CD4-positive, alpha-beta T cell treated with Interleukin-6 at 100 ng/mL for 8 hours (primary cell): ENCODE measurements around the gene PRKCD.
"Not testable (repeated sequence)": the region's sequence is repeated elsewhere in the genome, so short reads cannot be mapped to it uniquely, and the experiment has no call there.

Source experiments
- DNase-seq: peaks from one replicate; pipeline ENCODE4 v3.0.0-alpha.2; 2020; ENCODE audit warnings: mixed read lengths, low spot score

Gene PRKCD

GRCh38 chr3:53139906-53140846, 20.8 kb upstream of the PRKCD start:
- no peak for DNase-seq

DNA sequence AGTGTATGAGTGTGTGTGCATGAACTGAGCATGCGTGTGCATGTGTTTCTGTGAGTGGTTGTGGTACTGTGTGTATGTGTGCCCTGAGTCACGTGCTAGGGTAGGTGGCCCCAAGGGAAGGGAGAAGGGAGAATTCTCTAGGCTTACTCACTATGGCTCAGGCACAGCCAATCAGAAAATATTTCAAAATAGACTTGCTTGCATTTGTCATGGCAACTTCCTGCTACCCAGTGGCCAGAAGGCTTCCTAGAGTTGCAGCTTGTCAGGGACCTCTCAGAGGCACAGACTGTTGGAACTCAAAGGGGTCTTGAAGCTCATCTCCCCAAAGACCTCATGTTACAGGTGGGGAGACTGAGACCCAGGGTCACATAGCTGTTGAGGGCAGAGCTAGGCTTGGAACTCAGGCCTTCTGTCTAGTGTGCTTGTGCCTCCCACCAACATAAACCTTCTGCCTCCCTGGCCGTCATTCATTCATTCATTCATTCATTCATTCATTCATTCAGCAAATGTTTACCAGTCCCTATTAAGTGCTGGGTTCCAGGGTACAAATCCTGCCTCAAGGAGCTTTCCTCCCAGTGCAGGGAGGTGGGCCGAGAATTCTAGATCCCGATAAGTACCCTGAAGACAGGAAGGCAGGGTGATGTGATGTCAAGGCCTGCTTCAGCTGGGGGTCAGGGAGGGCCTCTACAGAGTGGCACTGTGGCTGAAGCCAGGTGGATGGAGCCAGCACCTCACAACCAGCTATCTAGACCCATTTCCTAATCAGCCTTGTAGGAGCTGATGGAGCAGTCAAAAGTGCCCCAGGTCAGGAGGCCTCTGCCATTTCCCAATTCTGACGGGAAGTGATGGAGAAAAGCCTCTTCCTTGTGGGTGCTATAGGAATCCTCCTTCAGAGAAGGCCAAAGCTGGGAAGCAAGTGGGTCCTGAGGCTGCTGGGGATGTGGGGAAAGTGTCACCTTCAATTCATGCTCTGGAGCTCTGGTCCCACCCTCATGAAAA, 19.9 kb upstream of the PRKCD start:
- no peak for DNase-seq

- DNase-seq = no peak
Observed at GRCh38 chr3:53142986-53143385, 18.0 kb upstream of the PRKCD start.

DNA sequence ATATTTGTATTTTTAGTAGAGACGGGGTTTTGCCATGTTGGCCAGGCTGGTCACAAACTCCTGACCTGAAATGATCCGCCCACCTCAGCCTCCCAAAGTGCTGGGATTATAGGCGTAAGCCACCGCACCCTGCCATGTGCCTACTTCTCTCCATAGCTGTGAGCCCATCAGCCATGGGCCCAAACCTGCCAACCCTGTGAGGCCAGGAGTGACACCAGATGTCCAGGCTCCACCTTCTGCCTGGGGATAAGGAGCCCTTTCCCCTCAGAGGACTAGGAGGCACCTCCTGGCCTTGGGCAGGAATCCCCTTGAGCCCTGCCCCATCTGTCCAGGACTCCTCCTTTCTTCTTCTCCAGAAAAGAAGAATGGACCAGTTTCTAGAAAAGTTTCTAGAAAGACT, 16.6 kb upstream of the PRKCD start:
- no peak for DNase-seq

GRCh38 chr3:53144862-53145712, 15.9 kb upstream of the PRKCD start:
- no peak for DNase-seq

DNA sequence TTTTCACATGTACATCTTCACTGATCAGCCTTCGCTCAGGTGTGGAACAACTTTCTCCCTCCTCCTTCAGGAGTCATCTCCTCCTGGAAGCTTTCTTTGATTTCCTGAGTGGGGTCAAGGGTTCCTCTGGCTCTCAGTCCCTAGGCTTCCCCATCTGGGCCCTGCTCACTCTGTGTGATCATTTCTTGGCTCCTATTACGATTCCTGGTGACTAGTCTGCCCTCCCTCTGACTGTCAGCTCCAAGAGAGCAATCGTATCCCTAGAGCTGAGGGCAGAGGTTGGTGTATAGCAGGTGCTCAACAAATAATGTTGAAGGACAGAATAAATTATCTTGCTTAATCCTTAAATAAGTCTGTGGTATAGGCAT, 15.3 kb upstream of the PRKCD start:
- no peak for DNase-seq

- DNase-seq = no peak
Observed at GRCh38 chr3:53146319-53146891, 14.6 kb upstream of the PRKCD start.

DNA sequence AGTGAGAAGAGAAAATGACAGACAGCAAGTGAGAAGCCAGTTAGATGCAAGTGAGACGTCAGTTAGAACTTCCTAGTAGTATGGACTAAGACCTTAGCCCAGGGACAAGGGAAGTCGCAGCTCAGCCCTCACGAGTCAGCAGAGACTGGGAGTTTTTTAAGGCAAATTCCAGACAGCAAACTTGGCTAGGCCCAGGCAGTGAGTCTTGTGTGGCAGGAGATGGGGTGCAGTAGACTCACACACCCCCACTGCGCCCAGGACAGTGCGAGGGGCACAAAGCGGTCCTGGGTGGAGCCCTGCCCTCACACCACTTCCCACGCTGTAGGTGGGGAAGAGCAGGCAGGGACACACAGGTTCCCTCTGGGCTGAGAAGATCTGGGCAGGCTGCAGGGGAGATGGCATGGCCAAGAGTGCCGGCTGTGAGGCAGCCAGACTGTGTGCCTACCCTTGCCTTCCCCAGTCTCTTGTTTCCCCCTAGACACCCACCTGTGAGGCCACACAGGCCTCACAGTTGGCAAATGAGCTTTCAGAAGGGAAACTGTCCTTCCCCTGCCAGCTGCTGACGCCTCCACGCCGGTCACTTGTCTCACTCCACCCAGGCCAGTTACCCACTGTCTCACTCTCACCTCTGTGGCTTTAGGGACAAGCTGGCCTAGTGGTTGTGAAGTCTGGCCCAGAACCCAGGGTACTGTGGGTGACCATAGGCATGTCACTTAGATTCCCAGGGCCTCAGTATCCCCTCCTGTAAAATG, 13.7 kb upstream of the PRKCD start:
- no peak for DNase-seq

DNA sequence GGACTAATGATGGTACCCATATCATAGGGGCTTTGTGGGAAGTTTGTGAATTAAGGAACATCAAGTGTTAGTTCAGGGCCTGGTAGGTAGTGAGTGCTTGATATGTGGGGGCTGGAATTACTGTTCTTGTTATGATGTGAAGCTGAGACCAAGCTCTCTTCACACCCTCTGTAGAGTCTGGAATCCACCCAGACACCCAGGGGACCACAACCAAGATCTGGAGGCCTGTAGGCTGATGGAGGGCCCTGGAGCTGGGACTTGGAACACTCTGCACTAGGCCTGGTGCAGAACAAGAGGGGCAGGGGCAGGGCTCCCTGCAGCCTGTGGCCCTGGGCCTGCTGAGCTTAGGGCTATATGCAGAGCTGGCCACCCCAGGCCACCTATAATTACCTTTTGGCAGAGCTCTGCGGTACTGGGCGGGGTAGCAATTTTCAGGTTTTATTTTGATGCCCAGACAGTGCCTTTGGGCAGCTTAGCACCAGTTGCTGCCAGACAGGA, 13.1 kb upstream of the PRKCD start:
- no peak for DNase-seq

DNA sequence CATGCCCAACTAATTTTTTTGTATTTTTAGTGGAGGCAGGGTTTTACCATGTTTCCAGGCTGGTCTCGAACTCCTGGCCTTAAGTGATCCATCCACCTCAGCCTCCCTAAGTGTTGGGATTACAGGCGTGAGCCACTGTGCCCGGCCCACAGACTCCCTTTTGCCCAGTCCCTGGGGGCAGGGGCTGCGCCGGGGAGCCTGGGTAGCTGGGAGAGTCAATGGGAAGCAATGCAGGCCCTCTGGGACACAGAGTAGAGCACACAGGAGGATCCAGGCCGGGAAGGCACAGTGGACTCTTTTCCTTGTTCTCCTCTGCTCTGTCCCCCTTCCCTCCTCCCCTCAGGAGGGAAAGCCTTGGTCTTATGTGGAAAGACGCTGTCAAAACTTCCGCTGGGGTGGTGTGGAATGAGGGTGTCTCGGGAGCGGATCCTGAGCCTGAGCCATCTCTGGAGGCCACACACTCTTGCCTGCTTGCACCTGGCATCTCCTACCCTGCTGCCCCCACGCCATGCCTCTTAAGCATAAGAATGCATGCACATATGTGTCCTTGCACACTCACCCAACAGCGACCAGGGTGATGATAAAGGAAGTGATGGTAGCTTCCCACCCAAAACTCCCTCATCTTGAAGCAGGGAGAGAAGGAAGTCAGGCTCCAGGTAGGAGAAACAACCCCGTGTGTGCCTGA, 11.9 kb upstream of the PRKCD start:
- no peak for DNase-seq

DNA sequence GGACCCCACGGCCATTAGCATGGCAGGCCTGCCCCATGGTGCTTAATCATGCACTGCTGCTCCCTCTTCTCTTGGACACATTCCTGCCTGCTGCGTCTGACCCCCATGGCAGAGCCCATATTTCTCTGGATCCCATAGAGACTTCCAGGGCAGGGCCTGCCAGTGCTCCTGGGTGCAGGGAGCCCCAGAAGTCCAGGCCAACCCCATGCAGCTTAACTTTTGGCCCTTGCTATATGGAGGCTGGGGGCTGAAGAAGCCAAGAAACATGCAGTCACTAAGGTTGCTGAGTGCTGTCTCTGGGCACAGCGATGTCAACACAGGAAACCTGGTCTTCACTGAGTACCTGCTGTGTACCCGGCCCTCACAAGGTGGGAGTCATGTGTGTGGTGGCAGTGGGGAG, 11.3 kb upstream of the PRKCD start:
- DNase-seq = no peak

- DNase-seq = no peak
Observed at GRCh38 chr3:53150247-53151085, 10.5 kb upstream of the PRKCD start.

DNA sequence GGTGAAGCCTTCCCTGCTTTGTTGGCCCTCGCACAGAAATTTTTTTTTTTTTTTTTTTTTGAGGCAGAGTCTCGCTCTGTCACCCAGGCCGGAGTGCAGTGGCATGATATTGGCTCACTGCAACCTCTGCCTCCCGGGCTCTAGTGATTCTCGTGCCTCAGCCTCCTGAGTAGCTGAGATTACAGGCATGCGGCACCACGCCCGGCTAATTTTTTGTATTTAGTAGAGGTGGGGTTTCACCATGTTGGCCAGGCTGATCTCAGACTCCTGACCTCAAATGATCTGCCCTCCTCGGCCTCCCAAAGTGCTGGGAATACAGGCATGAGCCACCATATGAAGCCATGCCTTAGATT, 9.9 kb upstream of the PRKCD start:
- not testable (repeated sequence) for DNase-seq

DNA sequence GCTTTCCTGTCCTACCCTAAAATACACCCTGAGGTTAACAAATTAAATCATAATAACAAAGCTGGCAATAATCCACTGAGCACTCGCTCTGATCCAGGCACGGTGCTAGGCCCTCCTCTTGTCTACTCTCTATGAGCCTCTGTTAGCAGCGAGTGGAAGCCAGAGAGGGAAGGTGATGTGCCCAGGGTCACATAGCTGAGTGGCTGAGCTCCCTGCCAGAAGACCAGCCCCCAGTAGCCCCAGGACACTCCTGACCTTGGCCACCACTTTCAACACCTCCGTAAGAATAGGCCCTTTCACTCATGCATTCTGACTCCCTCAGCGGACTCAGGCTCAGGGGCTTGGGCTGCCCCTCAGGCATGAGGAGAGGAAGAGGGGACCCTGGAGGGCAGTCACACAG, 9.5 kb upstream of the PRKCD start:
- no peak for DNase-seq

- DNase-seq = no peak
Observed at GRCh38 chr3:53151870-53152660, 8.9 kb upstream of the PRKCD start.

GRCh38 chr3:53153264-53153823, 7.7 kb upstream of the PRKCD start:
- DNase-seq = no peak

DNA sequence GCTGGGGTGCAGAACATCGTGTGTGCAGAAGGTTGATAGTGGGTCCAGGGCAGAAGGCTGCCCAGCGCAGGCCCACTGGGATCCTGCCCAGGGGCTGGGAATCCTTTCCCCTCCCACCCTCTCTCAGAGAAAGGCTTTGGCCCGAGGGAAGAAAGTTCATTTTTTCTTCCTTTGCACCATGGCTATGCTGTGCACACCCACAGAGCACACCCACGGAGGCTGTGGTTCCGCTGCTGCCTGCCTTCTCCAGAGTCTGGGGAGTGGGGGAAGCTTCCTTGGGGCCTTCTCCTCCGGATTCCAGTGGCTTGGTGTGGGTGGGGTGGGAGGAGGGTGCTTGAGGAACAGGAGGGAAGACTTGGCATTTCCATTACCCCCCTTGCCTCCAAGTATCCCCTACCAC, 7.0 kb upstream of the PRKCD start:
- DNase-seq = no peak

- DNase-seq = no peak
Observed at GRCh38 chr3:53154881-53155285, 6.1 kb upstream of the PRKCD start.
